HepG2 (cell line): ENCODE data around the gene BFSP1. TPM values are rescaled to one million over a fixed set of nuclear protein-coding genes. Genes with fewer than 3 reads are reported as not detected.

ENCODE experiments used
- AKNA ChIP-seq: sonication (generic); formaldehyde crosslinking; IDR thresholded peaks from 2 replicates; pipeline ENCODE4 v1.4.0; 2020; ENCODE audit warnings: missing genetic modification reagents, borderline replicate concordance
- CENPX ChIP-seq: sonication (generic); formaldehyde crosslinking; IDR thresholded peaks from 2 replicates; pipeline ENCODE4 v1.9.0; 2021; ENCODE audit warnings: mild to moderate bottlenecking, missing genetic modification reagents, moderate library complexity
- HBP1 ChIP-seq: IDR thresholded peaks from 2 replicates; pipeline ENCODE4 v1.6.1; 2016; ENCODE audit warnings: low read depth, control low read depth
- HIC2 ChIP-seq: sonication (generic); formaldehyde crosslinking; IDR thresholded peaks from 2 replicates; pipeline ENCODE4 v1.9.0; 2022; ENCODE audit warnings: low read depth, missing genetic modification reagents
- HMGXB4 ChIP-seq, 2 experiments: sonication (generic) in 1 of 2; formaldehyde crosslinking in 1 of 2; IDR thresholded peaks; 2 replicates each; pipeline versions ENCODE4 v1.4.0 to v1.6.1; 2018 to 2020; ENCODE audit warnings: missing genetic modification reagents in 2 of 2, borderline replicate concordance in 1 of 2, low read depth in 1 of 2, mild to moderate bottlenecking in 1 of 2, missing biosample characterization in 1 of 2
- MEIS2 ChIP-seq: sonication (generic); formaldehyde crosslinking; IDR thresholded peaks from 2 replicates; pipeline ENCODE4 v1.9.0; 2021; ENCODE audit warnings: mild to moderate bottlenecking, missing genetic modification reagents
- NFKB2 ChIP-seq: sonication (generic); formaldehyde crosslinking; IDR thresholded peaks from 2 replicates; pipeline ENCODE4 v1.4.0; 2020; ENCODE audit warnings: missing genetic modification reagents, borderline replicate concordance
- RCOR2 ChIP-seq: IDR thresholded peaks from 2 replicates; pipeline ENCODE4 v1.6.1; 2016; ENCODE audit warnings: missing biosample characterization, missing genetic modification reagents
- RERE ChIP-seq: IDR thresholded peaks from 2 replicates; pipeline ENCODE4 v1.6.1; 2016; ENCODE audit warnings: low read depth, missing genetic modification reagents, missing compliant biosample characterization
- SALL2 ChIP-seq: sonication (generic); formaldehyde crosslinking; IDR thresholded peaks from 2 replicates; pipeline ENCODE4 v1.8.1; 2023; ENCODE audit warnings: mild to moderate bottlenecking, missing genetic modification reagents, inconsistent platforms
- TCF7 ChIP-seq: sonication (generic); IDR thresholded peaks from 2 replicates; pipeline ENCODE4 v1.6.1; 2016; ENCODE audit warnings: antibody characterized with exemption, low read depth
- TEAD2 ChIP-seq: sonication (generic); formaldehyde crosslinking; IDR thresholded peaks from 2 replicates; pipeline ENCODE4 v1.9.0; 2021; ENCODE audit warnings: missing genetic modification reagents
- polyA plus RNA-seq, 8 experiments: library from polyadenylated mRNA; depleted of rRNA in 3 of 8; stranded (reverse) in 7 of 8; unstranded in 1 of 8; fragments of >200 nt; fragmentation: Illumina TruSeq in 4 of 8; extraction: Trizol in 4 of 8; gene quantifications; 2 replicates each; pipeline versions ENCODE4 v1.2.1 to v1.2.3, GENCODE V29; 2011 to 2016; ENCODE audit warnings: low read depth in 4 of 8, missing spikeins in 1 of 8, mixed read lengths in 1 of 8; ENCODE audit not compliant: insufficient read depth in 1 of 8
- total RNA-seq, 5 experiments: library from RNA; depleted of rRNA; stranded (reverse); fragments of >200 nt; fragmentation: Illumina TruSeq; extraction: Trizol; gene quantifications; 2 replicates each; pipeline ENCODE4 v1.2.3, GENCODE V29; 2016; ENCODE audit warnings: low read depth in 1 of 5

BFSP1 gene
- total and polyA plus RNA-seq, 2 of the 13 experiments (the other 11 are each of a cell fraction or from before 2014, with no cell fraction given) = 0.22 to 0.26 TPM

- TF ChIP-seq RERE (CRISPR knock-in tag) = peak; percentile 42; the same call in 1 of the 2 replicates
- TF ChIP-seq MEIS2 (CRISPR knock-in tag) = no peak
- no peak for TF ChIP-seq TCF7
- TF ChIP-seq CENPX = no peak
- TF ChIP-seq RCOR2 (CRISPR knock-in tag) = no peak
- no peak for TF ChIP-seq SALL2 (CRISPR knock-in tag)
- no peak for TF ChIP-seq TEAD2 (CRISPR knock-in tag)
- no peak for TF ChIP-seq HBP1 (CRISPR knock-in tag)
- TF ChIP-seq HMGXB4 (CRISPR knock-in tag; IDR thresholded peaks at IDR 0.05; ENCODE audit: borderline replicate concordance in 1 of 2, low read depth in 1 of 2) = no peak
- no peak for TF ChIP-seq HIC2
- no peak for TF ChIP-seq NFKB2 (CRISPR knock-in tag)
- TF ChIP-seq AKNA (CRISPR knock-in tag) = no peak
Measured at GRCh38 chr20:17558154-17558940, 27.2 kb upstream of the BFSP1 start (continued).
